B cell (primary cell): ENCODE data around the gene SEPTIN5. TPM values are rescaled to one million over a fixed set of nuclear protein-coding genes. Genes with fewer than 3 reads are reported as not detected.

Source experiments
- ATAC-seq: fragments of 200-7000 bp; cut with Tn5 transposase; one replicate; pipeline ENCODE4 v1.10.0; 2021; ENCODE audit warnings: low read depth, mild to moderate bottlenecking, moderate number of reproducible peaks, moderate library complexity
- CTCF ChIA-PET: fragments of 350-600 bp; sonication (Branson Sonifier 250); formaldehyde crosslinking; loops from one replicate; lab custom pipeline; 2021; ENCODE audit warnings: antibody characterized with exemption, inconsistent platforms; lab: Charles Lee
- POLR2A ChIA-PET: fragments of 350-600 bp; sonication (Branson Sonifier 250); formaldehyde crosslinking; loops from one replicate; lab custom pipeline; 2021; ENCODE audit warnings: antibody characterized with exemption; lab: Charles Lee
- DNase-seq: peaks from one replicate; pipeline ENCODE4 v3.0.0; 2013
- H2AFZ ChIP-seq: 2 replicates; pipeline ENCODE4 v1.6.1; 2012; ENCODE audit warnings: mild to moderate bottlenecking, low read depth, low read length; ENCODE audit not compliant: insufficient read depth, poor library complexity, severe bottlenecking
- H3K27ac ChIP-seq, 2 donors: 1 replicate in 1 of 2; 2 replicates in 1 of 2; pipeline ENCODE4 v1.5.1; 2012 to 2013; ENCODE audit warnings: low read length in 2 of 2, mild to moderate bottlenecking in 2 of 2, moderate library complexity in 1 of 2
- H3K27me3 ChIP-seq, 4 experiments: fragments of 200-600 bp in 1 of 4; sonication (generic) in 1 of 4; replicated peaks in 1 of 4; 1 replicate in 2 of 4; 2 replicates in 2 of 4; pipeline versions ENCODE4 v1.6.1 to v1.7.0; 2013 to 2016; ENCODE audit warnings: low read length in 3 of 4, mild to moderate bottlenecking in 2 of 4, mixed read lengths in 1 of 4, moderate library complexity in 1 of 4; ENCODE audit not compliant: insufficient read depth in 4 of 4, control insufficient read depth in 3 of 4; ENCODE audit errors: control extremely low read depth in 1 of 4
- H3K36me3 ChIP-seq, 2 experiments: replicated peaks in 1 of 2; 1 replicate in 1 of 2; 2 replicates in 1 of 2; pipeline versions ENCODE4 v1.6.1 to v1.7.1; 2013; ENCODE audit warnings: low read length in 1 of 2; ENCODE audit not compliant: insufficient read depth in 2 of 2, control insufficient read depth in 1 of 2; ENCODE audit errors: control extremely low read depth in 1 of 2, extremely low read depth in 1 of 2
- H3K4me1 ChIP-seq, 2 donors: fragments of 200-600 bp in 1 of 2; sonication (generic) in 1 of 2; 1 replicate in 1 of 2; 2 replicates in 1 of 2; pipeline versions ENCODE4 v1.5.1 to v1.6.1; 2013 to 2017; ENCODE audit warnings: low read length in 2 of 2; ENCODE audit not compliant: control insufficient read depth in 2 of 2, insufficient read depth in 2 of 2
- H3K4me2 ChIP-seq: replicated peaks from 2 replicates; pipeline ENCODE3; 2012; ENCODE audit warnings: mild to moderate bottlenecking, low read depth, low read length; ENCODE audit not compliant: poor library complexity, severe bottlenecking
- H3K4me3 ChIP-seq, 5 experiments: fragments of 200-600 bp in 1 of 5; sonication (generic) in 1 of 5; 1 replicate in 3 of 5; 2 replicates in 2 of 5; pipeline versions ENCODE4 v1.5.1 to v1.7.0; 2011 to 2016; ENCODE audit warnings: low read length in 4 of 5, mild to moderate bottlenecking in 4 of 5, low read depth in 2 of 5, control low read depth in 1 of 5, moderate library complexity in 1 of 5; ENCODE audit not compliant: insufficient read depth in 1 of 5; ENCODE audit errors: control extremely low read depth in 1 of 5, extremely low read depth in 1 of 5
- H3K79me2 ChIP-seq: fragments of 200-600 bp; sonication (generic); one replicate; pipeline ENCODE4 v1.6.0; 2016; ENCODE audit warnings: low read length; ENCODE audit not compliant: control insufficient read depth, insufficient read depth
- H3K9ac ChIP-seq: fragments of 200-600 bp; sonication (generic); 2 replicates; pipeline ENCODE4 v1.6.1; 2017; ENCODE audit warnings: mild to moderate bottlenecking, low read length, moderate library complexity
- H3K9me3 ChIP-seq, 3 donors: one replicate each; pipeline versions ENCODE4 v1.6.1 to v1.7.1; 2013; ENCODE audit warnings: low read length in 2 of 3; ENCODE audit not compliant: control insufficient read depth in 2 of 3, insufficient read depth in 1 of 3; ENCODE audit errors: control extremely low read depth in 1 of 3
- H4K20me1 ChIP-seq: 2 replicates; pipeline ENCODE4 v1.6.0; 2012; ENCODE audit warnings: mild to moderate bottlenecking, low read length; ENCODE audit not compliant: insufficient read depth, control insufficient read depth, poor library complexity, severe bottlenecking
- H3K27ac Mint-ChIP-seq: one replicate; pipeline ENCODE4 v1.8.0; 2021; ENCODE audit warnings: mixed read lengths
- H3K27me3 Mint-ChIP-seq: one replicate; pipeline ENCODE4 v1.8.0; 2021; ENCODE audit warnings: mixed read lengths
- H3K4me1 Mint-ChIP-seq: one replicate; pipeline ENCODE4 v1.8.0; 2021; ENCODE audit warnings: mixed read lengths
- H3K4me3 Mint-ChIP-seq: one replicate; pipeline ENCODE4 v1.8.0; 2021; ENCODE audit warnings: mixed read lengths
- H3K9me3 Mint-ChIP-seq: one replicate; pipeline ENCODE4 v1.8.0; 2022; ENCODE audit warnings: mixed read lengths; ENCODE audit not compliant: insufficient read depth
- CTCF ChIP-seq: fragments of 200-600 bp; IDR thresholded peaks from one replicate; pipeline ENCODE4 v1.8.0; 2022; ENCODE audit warnings: antibody characterized with exemption, mild to moderate bottlenecking
- EZH2 ChIP-seq: IDR thresholded peaks from 2 replicates; pipeline ENCODE4 v1.6.1; 2012; ENCODE audit warnings: borderline replicate concordance, low read depth, mild to moderate bottlenecking, moderate library complexity, low read length; ENCODE audit not compliant: insufficient read depth, poor library complexity, severe bottlenecking
- WGBS: methylation state at CpG from one replicate; pipeline ENCODE4 v1.1.5; 2013; ENCODE audit warnings: missing lambda C conversion rate; ENCODE audit not compliant: insufficient coverage; 5-methylcytosine and 5-hydroxymethylcytosine counted together
- intact Hi-C: fragments of 100-400 bp; cut with micrococcal nuclease; formaldehyde crosslinking; loops from one replicate; pipeline ENCODE4 v1.10.0; 2022
- polyA plus RNA-seq: library from polyadenylated mRNA; depleted of rRNA; stranded (reverse); fragments of >200 nt; gene quantifications from 2 replicates; pipeline ENCODE4 v1.2.3, GENCODE V29; 2012
- total RNA-seq, 2 donors: library from RNA; stranded (reverse); fragments of 120-200 nt in 1 of 2; gene quantifications; 1 replicate in 1 of 2; 2 replicates in 1 of 2; pipeline versions ENCODE4 v1.2.3 to v1.2.4, GENCODE V29; 2013 to 2022

The SEPTIN5 gene
- total and polyA plus RNA-seq, 2 donors (not counting 1 experiment from before 2014, with no cell fraction given): 0.06 TPM; not detected in 1

GRCh38 chr22:19710769-19711106 lies 3.6 kb upstream of the SEPTIN5 start:
- no peak overlapping the region for H3K4me2 ChIP-seq
- 93% methylated on average over 6 of the region's 6 CpGs for WGBS
- no peaks in the 10 kb centered on the region for H3K79me2 ChIP-seq
- H3K27me3 ChIP-seq: peaks cover 0 to 23% (median 10%) of the 10 kb centered on the region in 4 experiments
- TF ChIP-seq CTCF (no peak), EZH2 (no peak)
- H2AFZ ChIP-seq: no peak overlapping the region
- intact Hi-C loops: no loop called here
- H3K36me3 ChIP-seq: no peaks in the 10 kb centered on the region
- CTCF ChIA-PET: no interaction called here
- H4K20me1 ChIP-seq: no peaks in the 10 kb centered on the region
- peaks cover 3% of the 10 kb centered on the region for H3K4me1 Mint-ChIP-seq
- H3K9me3 ChIP-seq: peaks cover 0 to 2% (median 0%) of the 10 kb centered on the region in 3 donors
- H3K27ac ChIP-seq: no peak overlapping the region
- DNase-seq: no peak
- H3K4me1 ChIP-seq: peaks cover 8 to 14% of the 10 kb centered on the region in 2 donors
- ATAC-seq: no peak
- no peak overlapping the region for H3K4me3 ChIP-seq
- H3K4me3 Mint-ChIP-seq: no peak overlapping the region
- POLR2A ChIA-PET: no interaction called here
- no peak overlapping the region for H3K27ac Mint-ChIP-seq
- peaks cover 24% of the 10 kb centered on the region for H3K27me3 Mint-ChIP-seq
- H3K9me3 Mint-ChIP-seq: no peaks in the 10 kb centered on the region
- no peak overlapping the region for H3K9ac ChIP-seq

- WGBS: 95% methylated on average over 9 of the region's 13 CpGs
- peaks cover 27% of the 10 kb centered on the region for H3K27me3 Mint-ChIP-seq
- intact Hi-C loops: no loop called here
- Histone ChIP-seq H4K20me1 (no peaks in the 10 kb centered on the region), H3K79me2 (no peaks in the 10 kb centered on the region), H3K4me2 (no peak overlapping the region), H3K9ac (no peak overlapping the region), H3K9me3 (peaks cover 0 to 8% (median 0%) of the 10 kb centered on the region in 3 donors), H3K4me1 (peaks cover 15 to 16% of the 10 kb centered on the region in 2 donors), H3K36me3 (no peaks in the 10 kb centered on the region), H2AFZ (no peak overlapping the region), H3K4me3 (no peak overlapping the region), H3K27me3 (peaks cover 0 to 42% (median 17%) of the 10 kb centered on the region in 4 experiments), H3K27ac (no peak overlapping the region)
- peaks cover 7% of the 10 kb centered on the region for H3K4me1 Mint-ChIP-seq
- no peak overlapping the region for H3K27ac Mint-ChIP-seq
- ATAC-seq (no peak), DNase-seq (no peak)
- CTCF ChIA-PET: interaction anchor here (1.5 kb wide), 1 partner anchor 18 kb away, joined by 3 read pairs; no protein-coding TSS in a partner anchor
- no peak for TF ChIP-seq CTCF
- POLR2A ChIA-PET: interaction anchor here (0.7 kb wide), 1 partner anchor 1687 kb away, joined by 3 read pairs; no protein-coding TSS in a partner anchor
- H3K4me3 Mint-ChIP-seq: peak overlapping the region; percentile 80
- no peaks in the 10 kb centered on the region for H3K9me3 Mint-ChIP-seq
Measured at GRCh38 chr22:19713245-19713644, 1.1 kb upstream of the SEPTIN5 start.
